GM18502 (cell line): ENCODE data around the gene RXFP2.

Experiments
- ATAC-seq: cut with Tn5 transposase; IDR thresholded peaks from one replicate; pipeline ENCODE4 v1.9.1; 2021; ENCODE audit warnings: mild to moderate bottlenecking; ENCODE audit not compliant: unreplicated experiment, poor library complexity

RXFP2 gene

GRCh38 chr13:31818236-31818635, 78.9 kb downstream of the RXFP2 start:
- ATAC-seq: no peak

- ATAC-seq: no peak
Observed at GRCh38 chr13:31824705-31825517, 85.6 kb downstream of the RXFP2 start.

GRCh38 chr13:31826521-31826920, 87.2 kb downstream of the RXFP2 start:
- no peak for ATAC-seq

GRCh38 chr13:31827707-31828106, 88.4 kb downstream of the RXFP2 start:
- no peak for ATAC-seq

GRCh38 chr13:31835932-31836331, 96.6 kb downstream of the RXFP2 start:
- ATAC-seq: no peak

- ATAC-seq: no peak
Observed at GRCh38 chr13:31843044-31843443, 103.7 kb downstream of the RXFP2 start.

GRCh38 chr13:31846182-31846938, 107.0 kb downstream of the RXFP2 start:
- ATAC-seq: peak; percentile 99

- peak; percentile 16 for ATAC-seq
Observed at GRCh38 chr13:31846961-31847752, 107.8 kb downstream of the RXFP2 start.

GRCh38 chr13:31848621-31849020, 109.3 kb downstream of the RXFP2 start:
- ATAC-seq: no peak

- ATAC-seq: no peak
Observed at GRCh38 chr13:31849206-31849605, 109.9 kb downstream of the RXFP2 start.

- no peak for ATAC-seq
Observed at GRCh38 chr13:31850041-31850555, 110.8 kb downstream of the RXFP2 start.

- ATAC-seq: no peak
Observed at GRCh38 chr13:31851216-31851615, 111.9 kb downstream of the RXFP2 start.
